CD14-positive monocyte (primary cell): ENCODE measurements around the gene CST9. TPM values are rescaled to one million over a fixed set of nuclear protein-coding genes. Genes with fewer than 3 reads are reported as not detected.

Experiments used
- DNase-seq, 3 donors: peaks; one replicate each; pipeline ENCODE4 v3.0.0-alpha.2; 2011 to 2022
- H2AFZ ChIP-seq: 2 replicates; pipeline ENCODE4 v1.6.0; 2012; ENCODE audit warnings: mild to moderate bottlenecking, low read depth, low read length, inconsistent platforms; ENCODE audit not compliant: insufficient read depth, poor library complexity, severe bottlenecking
- H3K27ac ChIP-seq, 2 donors: 1 replicate in 1 of 2; 2 replicates in 1 of 2; pipeline ENCODE4 v1.5.1; 2012 to 2013; ENCODE audit warnings: low read length in 2 of 2, control low read depth in 1 of 2, inconsistent platforms in 1 of 2, low read depth in 1 of 2, mild to moderate bottlenecking in 1 of 2
- H3K27me3 ChIP-seq, 2 donors: one replicate each; pipeline versions ENCODE4 v1.6.0 to v1.6.1; 2011 to 2013; ENCODE audit warnings: low read length in 2 of 2; ENCODE audit not compliant: control insufficient read depth in 2 of 2, insufficient read depth in 2 of 2
- H3K36me3 ChIP-seq, 2 donors: replicated peaks in 1 of 2; 1 replicate in 1 of 2; 2 replicates in 1 of 2; pipeline versions ENCODE4 v1.5.1 to v1.6.1; 2012 to 2013; ENCODE audit warnings: low read length in 2 of 2, control low read depth in 1 of 2, inconsistent platforms in 1 of 2, mild to moderate bottlenecking in 1 of 2; ENCODE audit not compliant: insufficient read depth in 2 of 2, control insufficient read depth in 1 of 2
- H3K4me1 ChIP-seq, 2 donors: 1 replicate in 1 of 2; 2 replicates in 1 of 2; pipeline versions ENCODE4 v1.5.1 to v1.6.1; 2012 to 2013; ENCODE audit warnings: low read length in 2 of 2, control low read depth in 1 of 2, inconsistent platforms in 1 of 2, mild to moderate bottlenecking in 1 of 2, moderate library complexity in 1 of 2; ENCODE audit not compliant: insufficient read depth in 2 of 2, control insufficient read depth in 1 of 2
- H3K4me2 ChIP-seq: replicated peaks from 2 replicates; pipeline ENCODE3; 2012; ENCODE audit warnings: low read length, moderate library complexity, mild to moderate bottlenecking; ENCODE audit not compliant: poor library complexity, severe bottlenecking; ENCODE audit errors: extremely low read depth
- H3K4me3 ChIP-seq, 3 experiments: fragments of 200-600 bp in 1 of 3; sonication (generic) in 1 of 3; replicated peaks in 1 of 3; 1 replicate in 2 of 3; 2 replicates in 1 of 3; pipeline ENCODE4 v1.5.1; 2011 to 2013; ENCODE audit warnings: low read length in 3 of 3, mild to moderate bottlenecking in 3 of 3, control low read depth in 2 of 3, low read depth in 2 of 3, inconsistent platforms in 1 of 3, moderate library complexity in 1 of 3
- H3K79me2 ChIP-seq: 2 replicates; pipeline ENCODE4 v1.6.0; 2012; ENCODE audit warnings: mild to moderate bottlenecking, control low read depth, inconsistent platforms, low read length, moderate library complexity; ENCODE audit not compliant: insufficient read depth
- H3K9ac ChIP-seq: 2 replicates; pipeline ENCODE4 v1.6.0; 2017; ENCODE audit warnings: low read length, mild to moderate bottlenecking; ENCODE audit not compliant: insufficient read depth, poor library complexity, severe bottlenecking
- H3K9me3 ChIP-seq, 2 donors: replicated peaks in 1 of 2; 1 replicate in 1 of 2; 2 replicates in 1 of 2; pipeline versions ENCODE4 v1.5.1 to v1.6.1; 2012 to 2013; ENCODE audit warnings: low read length in 2 of 2, control low read depth in 1 of 2; ENCODE audit not compliant: control insufficient read depth in 1 of 2, insufficient read depth in 1 of 2
- H4K20me1 ChIP-seq: 2 replicates; pipeline ENCODE4 v1.6.0; 2012; ENCODE audit warnings: mild to moderate bottlenecking, low read length, control low read depth, moderate library complexity; ENCODE audit not compliant: insufficient read depth
- H3K27ac Mint-ChIP-seq, 7 donors: one replicate each; pipeline ENCODE4 v1.8.0; 2020; ENCODE audit warnings: mild to moderate bottlenecking in 7 of 7, mixed read lengths in 7 of 7, moderate library complexity in 6 of 7, inconsistent platforms in 2 of 7
- H3K27me3 Mint-ChIP-seq, 3 donors: one replicate each; pipeline ENCODE4 v1.8.0; 2021 to 2022; ENCODE audit warnings: low read depth in 3 of 3, mild to moderate bottlenecking in 3 of 3, mixed read lengths in 3 of 3, moderate library complexity in 3 of 3, inconsistent platforms in 1 of 3
- H3K36me3 Mint-ChIP-seq, 2 donors: one replicate each; pipeline ENCODE4 v1.8.0; 2020; ENCODE audit warnings: mixed read lengths in 2 of 2, inconsistent platforms in 1 of 2, mild to moderate bottlenecking in 1 of 2
- H3K4me1 Mint-ChIP-seq: one replicate; pipeline ENCODE4 v1.8.0; 2020; ENCODE audit warnings: mild to moderate bottlenecking, mixed read lengths
- H3K4me3 Mint-ChIP-seq, 2 donors: one replicate each; pipeline ENCODE4 v1.8.0; 2020; ENCODE audit warnings: mild to moderate bottlenecking in 2 of 2, mixed read lengths in 2 of 2, moderate library complexity in 1 of 2
- H3K9me3 Mint-ChIP-seq, 7 donors: one replicate each; pipeline ENCODE4 v1.8.0; 2020 to 2022; ENCODE audit warnings: mixed read lengths in 7 of 7, mild to moderate bottlenecking in 6 of 7, moderate library complexity in 6 of 7, inconsistent platforms in 2 of 7
- CTCF ChIP-seq: fragments of 200-600 bp; IDR thresholded peaks from one replicate; pipeline ENCODE4 v1.8.0; 2022; ENCODE audit warnings: antibody characterized with exemption, mild to moderate bottlenecking
- WGBS: methylation state at CpG from one replicate; pipeline ENCODE4 v1.1.5; 2013; ENCODE audit warnings: missing lambda C conversion rate; ENCODE audit not compliant: insufficient coverage; 5-methylcytosine and 5-hydroxymethylcytosine counted together
- intact Hi-C, 2 donors: fragments of 100-400 bp; cut with micrococcal nuclease; formaldehyde crosslinking; loops; one replicate each; pipeline versions ENCODE4 v1.15.0 to v1.15.1; 2023
- polyA plus RNA-seq, 3 donors: library from polyadenylated mRNA; depleted of rRNA in 1 of 3; unstranded in 2 of 3; stranded (reverse) in 1 of 3; fragments of 300-500 nt in 2 of 3; fragments of >200 nt in 1 of 3; fragmentation: Illumina TruSeq in 2 of 3; gene quantifications; 1 replicate in 2 of 3; 2 replicates in 1 of 3; pipeline ENCODE4 v1.2.3, GENCODE V29; 2012 to 2021

Gene CST9
- polyA plus RNA-seq, 3 donors: 0.13 TPM; not detected in 2

DNA sequence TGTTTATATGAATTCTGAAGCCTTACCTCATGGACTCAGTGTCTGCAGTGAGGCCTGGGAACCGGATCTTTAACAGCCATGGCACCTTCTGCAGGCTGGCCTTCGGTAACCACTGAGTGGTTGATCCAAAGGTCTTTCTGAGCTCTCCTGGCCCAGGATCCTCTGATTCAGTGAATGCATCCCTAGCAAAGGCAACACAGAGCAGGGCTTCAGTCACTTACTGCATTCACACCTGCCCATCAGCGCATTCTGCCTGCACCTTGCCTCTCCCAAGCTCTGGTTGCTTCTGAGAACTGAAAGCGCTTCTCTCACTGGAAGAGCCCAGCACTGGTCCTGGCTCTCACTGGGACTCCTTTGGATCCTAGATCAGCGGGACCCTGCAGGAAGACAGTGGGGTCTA, 8.4 kb upstream of the CST9 start:
- no peak overlapping the region for H2AFZ ChIP-seq
- H3K9ac ChIP-seq: no peak overlapping the region
- no peaks in the 10 kb centered on the region for H3K79me2 ChIP-seq
- H3K27me3 ChIP-seq: no peaks in the 10 kb centered on the region
- Mint-ChIP-seq H3K4me1 (peaks cover 18% of the 10 kb centered on the region), H3K36me3 (no peaks in the 10 kb centered on the region), H3K27me3 (peaks cover 3 to 13% (median 4%) of the 10 kb centered on the region in 3 donors), H3K9me3 (peaks cover 0 to 1% (median 0%) of the 10 kb centered on the region in 7 donors), H3K27ac (no peak overlapping the region), H3K4me3 (no peak overlapping the region)
- intact Hi-C loops: no loop called here
- no peak overlapping the region for H3K4me2 ChIP-seq
- DNase-seq: no peak
- WGBS: 96% methylated on average over 4 of the region's 5 CpGs
- no peak for TF ChIP-seq CTCF
- H3K4me3 ChIP-seq: no peak overlapping the region
- no peaks in the 10 kb centered on the region for H3K36me3 ChIP-seq
- no peaks in the 10 kb centered on the region for H3K9me3 ChIP-seq
- no peaks in the 10 kb centered on the region for H4K20me1 ChIP-seq
- H3K27ac ChIP-seq: no peak overlapping the region
- peaks cover 0 to 4% of the 10 kb centered on the region in 2 donors for H3K4me1 ChIP-seq

- no peak overlapping the region for H3K27ac ChIP-seq
- H3K36me3 ChIP-seq: no peaks in the 10 kb centered on the region
- no peaks in the 10 kb centered on the region for H3K27me3 ChIP-seq
- Mint-ChIP-seq H3K27ac (no peak overlapping the region), H3K9me3 (peaks cover 0 to 1% (median 0%) of the 10 kb centered on the region in 7 donors), H3K36me3 (no peaks in the 10 kb centered on the region), H3K4me1 (peaks cover 18% of the 10 kb centered on the region), H3K27me3 (peaks cover 3 to 12% (median 4%) of the 10 kb centered on the region in 3 donors), H3K4me3 (no peak overlapping the region)
- H3K9me3 ChIP-seq: no peaks in the 10 kb centered on the region
- no peak overlapping the region for H3K4me3 ChIP-seq
- H3K9ac ChIP-seq: no peak overlapping the region
- no peak overlapping the region for H3K4me2 ChIP-seq
- H3K79me2 ChIP-seq: no peaks in the 10 kb centered on the region
- H4K20me1 ChIP-seq: no peaks in the 10 kb centered on the region
- H3K4me1 ChIP-seq: peaks cover 0 to 4% of the 10 kb centered on the region in 2 donors
- DNase-seq: no peak
- intact Hi-C loops: no loop called here
- no peak overlapping the region for H2AFZ ChIP-seq
- TF ChIP-seq CTCF: no peak
These were observed 8.0 kb upstream of the CST9 start for GRCh38 chr20:23613676-23614075.
